Stimulated activated CD4-positive, alpha-beta T cell treated with anti-CD3 and anti-CD28 coated beads, Interleukin-2, amount 100 ng/mL, for 4 hours (primary cell): Measurements from ENCODE around the gene MYD88.
"Not testable (repeated sequence)": the region's sequence is repeated elsewhere in the genome, so short reads cannot be mapped to it uniquely, and the experiment has no call there.

ENCODE experiments used
- DNase-seq: peaks from one replicate; pipeline ENCODE4 v3.0.0-alpha.2; 2020; ENCODE audit warnings: low read depth

The MYD88 gene

DNA sequence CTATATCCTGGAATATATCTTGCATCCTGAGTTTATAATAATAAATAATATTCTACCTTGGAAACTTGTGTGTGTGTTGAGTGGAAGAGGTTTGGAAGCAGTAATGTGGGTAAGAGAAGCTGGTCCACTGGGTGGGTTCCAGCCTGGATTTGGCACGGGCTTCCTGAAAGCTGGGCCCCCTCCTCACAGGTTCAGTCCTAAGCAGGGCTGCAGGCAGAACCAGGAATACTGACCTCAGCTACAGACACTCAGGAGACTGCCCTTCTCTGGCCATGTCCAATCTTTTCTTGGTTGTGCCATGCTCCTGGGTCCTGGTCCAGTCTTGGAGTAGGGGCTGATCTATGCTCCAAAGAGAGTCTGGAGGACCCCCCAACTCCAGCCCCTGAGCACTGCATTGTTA is 4.5 kb downstream of the MYD88 start:
- no peak for DNase-seq

DNA sequence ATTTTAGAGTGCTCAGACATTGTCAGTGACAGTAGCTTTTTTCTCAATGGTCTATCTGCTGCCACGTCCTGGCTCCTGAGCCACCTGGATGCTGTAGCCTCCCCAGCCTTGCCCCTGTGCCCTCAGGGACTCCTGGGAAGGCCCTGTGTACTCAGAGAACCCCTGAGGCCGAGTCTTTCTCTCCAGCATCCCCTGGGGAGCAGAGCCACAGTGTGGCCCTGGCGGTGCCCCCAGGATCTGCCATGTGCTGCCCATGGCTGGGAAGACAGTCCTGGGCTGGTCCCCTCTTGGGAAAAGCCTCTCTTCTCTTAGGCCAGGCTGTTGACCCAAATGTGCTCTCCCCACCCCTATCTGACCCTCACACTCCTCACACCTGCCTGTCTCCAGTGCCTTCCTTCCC is 5.0 kb downstream of the MYD88 start:
- DNase-seq: no peak

DNA sequence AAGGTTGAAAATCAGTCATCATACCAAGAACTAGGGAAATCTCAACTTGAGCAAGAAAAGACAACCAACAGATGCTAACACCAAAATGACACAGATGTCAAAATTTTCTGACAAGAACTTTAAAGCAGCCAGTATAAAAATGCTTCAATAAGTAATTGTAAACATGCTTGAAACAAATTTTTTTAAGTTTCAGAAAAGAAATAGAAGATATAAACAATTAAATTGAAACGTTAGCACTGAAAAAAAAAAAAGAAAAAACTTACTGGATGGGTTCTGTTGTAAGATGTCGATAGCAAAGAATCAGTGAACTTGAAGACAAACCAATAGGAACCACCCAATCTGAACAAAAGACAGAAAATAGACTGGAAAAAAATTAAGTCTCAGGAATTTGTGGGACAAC is 8.0 kb downstream of the MYD88 start:
- no peak for DNase-seq

DNA sequence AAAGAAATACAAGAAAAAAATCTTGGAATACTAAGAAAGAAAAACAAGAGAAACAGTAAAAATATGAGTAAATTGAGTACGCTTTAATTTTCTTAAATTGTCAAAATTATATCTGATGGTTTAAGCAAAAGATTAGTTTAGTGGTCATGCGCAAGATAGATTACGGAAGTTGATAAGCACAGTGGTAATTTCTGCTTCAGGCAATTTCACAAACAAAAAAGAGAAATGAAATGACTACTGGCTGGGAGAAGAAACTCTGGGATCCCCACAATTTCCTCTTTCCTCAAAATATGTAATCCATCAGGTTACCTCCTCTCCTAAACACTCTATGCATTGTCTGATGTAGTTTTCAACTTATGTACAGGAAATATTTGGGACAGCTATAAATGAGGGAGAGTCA is 9.0 kb downstream of the MYD88 start:
- DNase-seq: no peak

DNA sequence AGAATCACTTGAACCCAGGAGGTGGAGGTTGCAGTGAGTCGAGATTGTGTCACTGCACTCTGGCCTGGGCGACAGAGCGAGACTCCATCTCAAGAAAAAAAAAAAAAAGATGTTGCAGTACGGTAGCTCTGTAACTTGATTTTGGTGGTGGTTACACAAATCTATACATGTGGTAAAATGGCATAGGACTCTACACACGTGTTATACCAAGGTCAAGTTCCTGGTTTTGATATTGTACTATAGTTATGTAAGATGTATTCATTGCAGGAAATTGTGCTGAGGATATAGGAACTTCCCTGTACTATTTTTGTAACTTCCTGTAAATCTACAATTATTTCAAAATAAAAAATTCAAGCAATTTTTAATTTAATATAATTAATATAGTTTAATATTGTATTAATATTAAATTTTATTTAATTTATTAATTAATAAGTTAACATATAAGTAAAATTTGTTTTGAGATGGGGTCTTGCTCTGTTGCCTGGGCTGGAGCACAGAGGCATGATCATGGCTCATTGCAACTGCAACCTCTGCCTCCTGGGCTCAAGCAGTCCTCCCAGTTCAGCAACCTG is 9.9 kb downstream of the MYD88 start:
- DNase-seq: no peak

DNA sequence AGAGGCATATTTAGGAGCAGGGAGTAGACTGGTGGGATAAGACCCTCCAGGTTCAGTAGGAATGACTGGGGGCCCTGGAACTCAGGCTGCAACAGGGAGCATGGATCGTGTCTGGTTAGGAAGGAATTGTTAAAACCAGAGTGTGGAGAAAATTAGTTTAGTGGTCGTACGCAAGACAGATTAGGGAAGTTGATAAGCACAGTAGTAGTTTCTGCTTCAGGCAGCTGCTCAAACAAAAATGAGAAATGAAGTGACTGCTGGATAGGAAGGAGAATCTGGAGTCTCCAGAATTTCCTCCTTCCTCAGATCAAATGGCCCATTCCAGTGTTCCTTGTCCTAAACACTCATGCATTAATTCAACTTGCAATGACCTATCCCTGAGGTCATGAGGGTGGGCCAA is 11.2 kb downstream of the MYD88 start:
- no peak for DNase-seq

DNA sequence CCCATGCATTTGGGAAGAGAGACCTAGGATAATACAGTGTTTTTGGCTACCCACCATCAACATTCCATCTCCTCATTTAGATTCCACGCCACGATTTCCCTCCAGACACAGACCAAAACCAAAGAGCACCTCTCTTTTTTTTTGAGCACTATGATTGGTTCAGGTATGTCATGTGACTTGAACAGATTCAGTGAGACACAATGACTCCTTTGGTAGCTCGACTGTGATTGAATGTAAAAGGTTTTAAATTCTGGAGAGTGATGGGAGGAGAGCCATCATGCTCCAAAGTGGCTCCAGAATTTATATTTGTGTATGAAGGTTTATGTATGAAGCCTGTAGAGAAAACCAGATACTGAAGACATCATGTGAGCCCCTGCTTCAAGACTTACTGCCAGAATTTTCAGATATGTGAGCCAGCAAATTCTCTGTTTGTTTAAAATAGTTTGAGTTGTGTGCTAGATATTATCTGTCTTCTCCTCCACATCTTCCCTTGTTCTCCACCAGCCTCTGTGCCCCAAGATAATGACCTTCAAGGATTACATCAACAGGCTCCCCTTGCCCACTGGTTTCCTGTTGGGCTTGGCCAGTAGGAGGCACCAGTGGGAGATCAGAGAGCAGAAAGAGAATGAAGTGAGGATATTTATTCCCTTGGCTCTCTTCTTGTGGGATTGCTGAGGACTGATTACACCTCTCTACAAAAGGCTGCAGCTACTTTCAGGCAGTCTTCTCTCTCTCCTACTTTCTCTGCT is 12.5 kb downstream of the MYD88 start:
- DNase-seq: no peak

DNA sequence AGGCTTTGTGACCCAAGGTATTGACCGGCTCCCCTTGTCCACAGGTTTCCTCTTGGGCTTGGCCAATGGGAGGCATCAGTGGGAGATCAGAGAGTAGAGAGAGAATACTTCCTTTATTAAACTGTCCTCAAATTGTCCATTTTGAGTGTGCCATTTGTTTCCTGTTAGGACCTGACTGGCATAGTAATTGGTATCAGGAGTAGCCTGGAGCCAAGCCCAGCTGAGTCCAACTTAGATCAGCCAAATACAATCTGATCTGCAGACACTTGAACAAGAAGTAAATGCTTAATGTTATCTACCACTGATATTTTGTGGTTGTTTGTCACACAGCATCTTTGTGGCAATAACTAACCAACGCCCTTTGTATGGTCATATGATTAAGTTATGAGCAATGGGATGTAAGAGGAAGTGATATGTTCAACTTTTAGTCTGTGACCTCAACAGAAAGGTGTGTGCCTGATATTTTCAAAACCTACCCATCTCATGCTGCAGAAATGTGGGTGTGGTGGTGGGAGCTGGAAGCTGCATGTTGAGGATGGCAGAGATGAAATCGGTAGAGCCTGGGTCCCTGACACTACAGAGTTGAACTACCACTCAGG is 13.3 kb downstream of the MYD88 start:
- no peak for DNase-seq

DNA sequence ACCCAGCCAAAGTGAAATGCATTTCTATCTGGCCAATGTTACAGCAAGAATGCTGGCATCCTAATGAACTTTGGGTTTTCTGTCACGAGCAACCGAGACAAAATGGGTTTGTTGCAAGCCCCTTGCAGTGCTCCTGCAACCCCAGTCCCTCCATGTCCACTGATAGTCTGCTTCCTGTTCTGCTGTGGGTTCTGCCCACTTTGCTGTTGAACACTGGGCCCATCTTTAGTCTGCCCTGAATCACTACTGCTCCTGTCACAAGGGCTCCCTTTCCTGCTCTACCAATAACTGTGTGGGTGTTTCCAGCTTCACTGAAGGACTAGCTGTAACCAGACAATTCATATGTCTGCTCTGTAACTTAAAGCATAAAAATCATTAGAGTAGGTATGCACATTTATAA is 14.1 kb downstream of the MYD88 start:
- no peak for DNase-seq

DNA sequence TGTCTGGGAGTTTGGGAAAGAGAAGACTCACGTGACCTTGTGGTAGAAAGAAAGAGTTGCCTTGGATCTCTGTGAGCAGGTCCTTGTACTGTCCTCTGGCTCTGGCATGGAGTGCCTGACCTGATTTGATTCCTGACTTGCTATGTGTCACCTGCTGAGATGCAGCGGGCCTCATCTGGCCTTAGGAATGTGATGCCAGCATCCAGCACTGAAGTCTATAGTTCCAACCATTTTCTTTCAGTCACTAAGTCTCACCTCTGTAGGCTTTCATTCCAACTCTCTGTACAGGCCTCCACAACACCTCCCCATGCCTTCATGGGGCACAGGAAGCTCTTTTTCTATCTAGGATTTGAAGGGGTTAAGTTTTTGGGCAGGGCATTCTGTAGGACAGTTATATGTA is 14.8 kb downstream of the MYD88 start:
- no peak for DNase-seq

DNA sequence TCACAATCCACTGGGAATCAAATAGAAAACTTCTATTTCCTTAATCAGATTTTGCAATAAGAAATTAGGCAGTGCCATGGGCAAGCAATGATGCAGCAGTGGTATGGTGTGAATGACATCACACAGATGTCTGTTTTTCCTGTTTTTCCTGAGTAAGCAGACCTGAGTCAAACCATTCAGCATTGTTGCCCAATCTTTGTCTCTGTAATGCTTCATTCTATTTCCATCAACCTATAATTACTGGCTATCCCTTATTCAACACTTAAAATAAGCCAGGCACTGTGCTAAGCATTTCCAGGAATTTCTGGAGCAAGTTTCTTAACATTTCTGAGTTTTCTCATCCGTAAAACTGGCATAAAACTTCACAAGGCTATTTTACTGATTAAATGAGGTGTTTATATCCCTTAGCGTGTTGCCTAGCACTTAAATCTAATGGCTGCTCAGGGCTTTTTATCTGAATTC is 15.6 kb downstream of the MYD88 start:
- DNase-seq: no peak

DNA sequence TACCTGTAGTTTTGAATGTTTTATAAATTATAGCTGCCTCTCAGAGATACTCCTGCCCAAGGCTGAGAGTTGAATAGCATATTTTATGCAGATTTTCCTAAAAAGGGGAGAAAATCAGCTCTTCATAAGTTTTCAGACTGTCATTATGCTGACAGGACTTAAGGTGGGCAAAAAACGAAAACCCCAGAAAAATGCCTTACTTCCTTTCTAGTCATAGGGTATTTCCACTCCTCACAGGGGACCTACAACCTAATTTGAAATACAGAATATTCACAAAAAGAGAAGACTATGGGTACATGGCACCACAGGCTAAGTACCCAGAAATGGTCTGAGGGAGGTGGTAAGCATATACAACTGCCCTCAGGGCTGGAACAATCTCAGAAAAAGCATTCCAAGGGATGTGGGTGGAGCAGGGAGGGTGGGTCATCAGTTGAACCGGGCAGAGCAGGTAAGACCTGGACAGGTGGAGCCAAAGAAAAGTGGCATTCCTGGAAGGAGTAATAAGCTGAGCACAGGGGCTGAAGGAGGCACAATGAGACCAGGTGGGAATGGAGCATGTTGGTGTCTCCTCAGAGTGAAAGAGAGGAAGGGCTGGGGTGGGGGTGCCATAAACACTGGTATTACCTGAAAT is 16.3 kb downstream of the MYD88 start:
- no peak for DNase-seq

DNA sequence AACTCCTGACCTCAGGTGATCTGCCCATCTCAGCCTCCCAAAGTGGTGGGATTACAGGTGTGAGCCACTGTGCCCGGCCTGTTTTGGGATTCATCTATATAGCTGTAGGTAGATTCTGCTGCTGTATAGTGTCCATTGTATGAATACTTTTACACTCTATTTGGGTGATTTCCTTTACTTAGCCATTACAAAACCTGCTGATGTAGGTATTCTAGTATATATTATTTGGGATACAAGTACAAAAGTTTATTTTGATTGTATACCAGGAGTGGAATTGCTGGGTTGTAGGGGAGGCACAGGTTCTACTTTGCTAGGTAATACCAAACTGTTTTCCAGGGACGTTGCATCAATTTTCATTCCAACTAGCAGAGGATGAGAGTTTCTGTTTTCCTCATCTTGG is 17.4 kb downstream of the MYD88 start:
- DNase-seq: no peak

DNA sequence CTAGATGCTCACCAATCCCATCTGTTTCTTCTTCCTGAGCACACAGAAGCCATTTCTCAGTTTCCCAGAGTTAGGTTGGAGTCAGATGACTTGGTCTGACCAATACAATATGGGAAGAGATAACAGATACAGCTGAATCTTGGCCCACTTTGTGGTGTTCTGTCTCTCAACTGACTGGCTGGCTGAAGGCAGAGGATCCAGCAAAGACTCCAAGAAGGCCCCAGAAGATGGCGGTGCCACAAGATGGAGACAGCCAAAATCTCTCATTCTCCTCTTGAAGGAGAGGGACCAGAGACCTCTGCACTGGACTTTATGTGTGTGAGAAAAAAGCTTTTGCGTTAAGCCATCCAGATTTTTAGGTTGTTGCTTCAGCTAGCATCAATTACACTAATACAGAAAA is 18.7 kb downstream of the MYD88 start:
- DNase-seq: no peak

DNA sequence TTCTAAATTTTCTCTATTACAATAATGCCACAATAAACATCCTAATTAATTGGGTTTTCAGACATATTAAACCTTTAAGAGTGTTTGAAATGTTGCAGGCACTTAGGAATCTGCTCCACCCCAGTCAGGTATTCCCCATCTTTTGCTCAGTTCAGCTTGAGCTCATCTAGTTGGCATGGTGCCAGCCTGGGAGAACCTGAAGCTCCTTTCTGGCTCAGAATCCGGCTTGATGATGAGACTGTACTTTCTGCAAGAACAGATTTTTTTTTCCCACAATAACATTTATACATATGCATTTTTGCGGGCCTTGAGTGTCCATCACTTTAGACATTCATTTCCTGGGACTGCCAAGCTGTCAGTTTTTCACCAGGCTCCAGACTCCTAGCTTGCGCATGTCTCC is 19.1 kb downstream of the MYD88 start:
- DNase-seq: no peak

DNA sequence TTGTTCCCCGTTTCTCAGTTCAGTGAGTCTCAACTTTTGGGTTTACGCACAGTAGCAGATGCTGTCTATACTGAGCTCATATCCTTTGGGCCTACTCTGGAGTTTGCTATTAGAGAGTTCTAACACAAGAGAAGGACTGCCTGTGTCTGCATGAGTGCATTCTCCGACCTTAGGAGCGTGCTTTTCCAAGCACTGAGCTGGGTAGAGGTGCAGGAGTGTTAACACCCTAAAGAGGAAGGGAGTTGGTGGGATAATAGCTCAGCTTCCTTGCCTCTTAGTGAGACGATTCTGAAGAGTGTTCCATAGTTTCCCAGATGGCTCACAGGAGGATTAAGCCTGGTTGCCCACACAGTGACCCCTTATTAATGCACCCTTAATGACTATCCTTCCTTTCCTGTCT is 20.0 kb downstream of the MYD88 start:
- no peak for DNase-seq

DNA sequence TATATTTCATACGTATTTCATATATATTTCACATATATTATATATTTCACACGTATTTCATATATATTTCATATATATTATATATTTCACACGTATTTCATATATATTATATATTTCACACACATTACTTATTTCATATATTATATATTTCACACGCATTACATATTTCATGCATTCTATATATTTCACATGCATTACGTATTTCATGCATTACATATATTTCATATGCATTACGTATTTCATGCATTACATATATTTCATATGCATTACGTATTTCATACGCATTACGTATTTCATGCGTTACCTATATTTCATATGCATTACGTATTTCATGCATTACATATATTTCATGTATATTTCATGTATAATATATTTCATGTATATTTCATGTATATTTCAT is 22.2 kb downstream of the MYD88 start:
- not testable (repeated sequence) for DNase-seq

DNA sequence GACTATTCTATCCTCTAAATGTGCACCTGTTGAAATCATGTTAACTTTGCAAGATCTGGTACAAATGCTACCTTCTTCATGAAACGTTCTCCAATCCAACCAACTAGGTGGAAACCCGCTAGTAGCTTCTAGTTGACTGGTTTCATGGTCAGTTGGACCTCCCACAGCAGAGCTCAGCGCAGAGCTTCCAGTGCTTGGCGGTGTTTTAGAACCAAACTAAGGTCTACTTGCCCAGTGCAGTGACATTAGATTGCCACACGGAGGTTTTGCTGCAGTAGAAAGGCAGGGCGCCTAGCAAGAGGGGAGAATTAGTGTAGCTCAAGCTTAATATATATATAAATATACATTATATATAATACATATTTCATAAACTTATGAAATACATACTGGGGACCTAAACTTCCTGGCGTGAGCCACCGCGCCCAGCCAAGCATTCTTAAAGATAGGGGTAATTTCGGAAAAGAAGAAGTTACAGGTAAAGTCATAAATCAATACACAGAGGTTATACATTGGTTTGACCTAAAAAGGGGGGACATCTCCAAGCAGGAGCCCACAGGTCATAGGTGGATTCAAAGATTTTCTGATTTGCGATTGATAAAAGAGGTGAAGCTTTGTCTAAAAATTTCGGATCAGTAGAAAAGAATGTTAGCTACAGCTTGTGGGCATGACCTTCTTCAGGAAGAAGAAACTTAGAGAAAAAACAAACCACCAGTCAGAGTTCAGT is 24.8 kb downstream of the MYD88 start:
- DNase-seq: no peak

DNA sequence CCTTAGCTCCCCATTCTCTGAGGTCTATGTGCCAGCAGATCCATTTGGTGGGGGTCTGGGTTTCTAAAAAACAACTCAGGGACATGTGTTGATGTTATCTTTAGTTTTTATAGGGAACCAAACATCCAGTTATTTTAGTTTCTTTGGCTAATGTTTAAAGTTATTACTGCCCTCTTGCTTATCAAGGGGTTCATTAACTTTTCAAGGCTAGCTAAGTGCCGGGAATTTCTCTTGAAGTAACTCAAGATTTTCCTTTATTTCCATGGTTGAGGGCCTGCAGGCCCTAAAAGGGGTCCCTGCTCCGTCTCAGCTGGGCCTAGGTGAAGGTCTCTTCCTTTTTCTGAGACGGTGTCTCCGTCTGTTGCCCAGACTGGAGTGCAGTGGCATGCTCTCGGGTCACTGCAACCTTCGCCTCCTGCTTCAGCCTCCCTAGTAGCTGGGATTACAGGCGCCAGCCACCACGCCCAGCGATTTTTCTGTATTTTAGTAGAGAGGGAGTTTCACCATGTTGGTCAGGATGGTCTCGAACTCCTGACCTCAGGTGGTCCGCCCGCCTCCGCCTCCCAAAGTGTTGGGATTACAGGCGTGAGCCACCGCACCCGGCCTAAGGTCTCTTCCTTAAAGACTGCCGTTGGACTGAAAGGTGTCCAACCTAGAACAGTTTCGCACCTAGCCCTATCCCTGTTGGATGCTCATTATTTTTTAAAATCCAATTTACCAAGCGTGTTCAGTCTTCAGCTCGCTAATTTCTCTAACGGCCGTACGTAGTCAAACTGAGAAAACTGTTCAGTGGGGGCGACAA is 25.6 kb downstream of the MYD88 start:
- DNase-seq: no peak

DNA sequence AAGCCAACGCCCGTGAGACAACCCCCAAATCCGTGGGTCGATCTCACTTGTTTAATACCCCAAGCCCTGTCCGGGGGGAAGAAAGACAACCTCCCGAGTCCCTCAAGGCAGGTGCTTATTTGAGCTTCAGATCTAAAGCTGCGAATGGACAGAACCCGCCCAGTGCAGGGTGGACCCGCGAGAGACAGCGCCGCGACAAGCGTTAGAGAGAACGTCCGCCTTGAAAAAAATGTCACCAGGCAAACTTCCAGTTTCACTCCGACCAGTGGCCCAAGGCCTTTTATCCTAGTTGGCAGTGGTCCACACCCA is 26.1 kb downstream of the MYD88 start:
- DNase-seq: no peak

DNA sequence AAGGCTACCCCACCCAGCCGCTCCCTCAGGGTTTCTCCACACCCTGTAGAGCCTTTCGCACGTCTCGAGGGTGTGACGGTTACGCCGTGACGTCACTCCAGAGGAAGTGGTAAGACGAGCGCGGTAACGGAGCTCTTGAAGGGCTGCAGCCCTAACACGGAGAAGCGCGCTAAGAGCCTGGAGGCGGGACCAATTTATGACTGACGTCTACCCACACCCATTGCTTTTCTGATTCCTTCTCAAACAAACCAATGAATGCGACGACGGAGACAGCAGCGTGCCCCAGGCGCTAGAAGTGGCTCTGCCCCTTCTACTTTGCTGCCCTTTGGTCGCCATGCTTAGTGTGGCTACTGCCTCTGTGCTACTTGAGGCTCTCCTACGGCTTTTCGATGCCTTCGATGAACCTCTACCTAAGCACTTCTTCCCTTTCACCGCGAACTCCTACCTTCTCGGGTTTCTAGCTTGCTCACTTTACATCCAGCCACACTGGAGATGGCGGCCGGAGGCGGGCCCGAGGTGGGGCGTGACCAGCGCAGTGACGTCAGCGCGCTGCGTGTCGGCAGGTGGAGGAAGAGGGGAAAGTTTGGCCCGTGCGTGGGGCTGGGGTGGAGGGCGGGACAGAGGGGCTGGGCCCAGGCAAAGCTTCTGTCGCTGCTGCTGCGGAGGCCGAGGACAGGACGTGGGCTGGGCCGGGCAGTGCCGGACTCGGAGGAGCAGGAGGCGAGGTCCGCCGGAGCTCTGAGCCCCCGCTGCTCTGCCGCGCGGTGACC is 26.7 kb downstream of the MYD88 start, which contains the start of gene OXSR1:
Gene OXSR1, plus strand, starts transcription at position 586 of the 770 bp plus-strand sequence. CDS start 340 bp downstream, outside the sequence.
- DNase-seq: peak; percentile 97
